Raji (cell line): ENCODE data around the gene LENEP.

Experiments
- POLR2A ChIP-seq: IDR thresholded peaks from 2 replicates; pipeline ENCODE4 v1.6.1; 2011; ENCODE audit warnings: low read depth, low read length, control low read depth; ENCODE audit not compliant: insufficient read depth

Gene LENEP

DNA sequence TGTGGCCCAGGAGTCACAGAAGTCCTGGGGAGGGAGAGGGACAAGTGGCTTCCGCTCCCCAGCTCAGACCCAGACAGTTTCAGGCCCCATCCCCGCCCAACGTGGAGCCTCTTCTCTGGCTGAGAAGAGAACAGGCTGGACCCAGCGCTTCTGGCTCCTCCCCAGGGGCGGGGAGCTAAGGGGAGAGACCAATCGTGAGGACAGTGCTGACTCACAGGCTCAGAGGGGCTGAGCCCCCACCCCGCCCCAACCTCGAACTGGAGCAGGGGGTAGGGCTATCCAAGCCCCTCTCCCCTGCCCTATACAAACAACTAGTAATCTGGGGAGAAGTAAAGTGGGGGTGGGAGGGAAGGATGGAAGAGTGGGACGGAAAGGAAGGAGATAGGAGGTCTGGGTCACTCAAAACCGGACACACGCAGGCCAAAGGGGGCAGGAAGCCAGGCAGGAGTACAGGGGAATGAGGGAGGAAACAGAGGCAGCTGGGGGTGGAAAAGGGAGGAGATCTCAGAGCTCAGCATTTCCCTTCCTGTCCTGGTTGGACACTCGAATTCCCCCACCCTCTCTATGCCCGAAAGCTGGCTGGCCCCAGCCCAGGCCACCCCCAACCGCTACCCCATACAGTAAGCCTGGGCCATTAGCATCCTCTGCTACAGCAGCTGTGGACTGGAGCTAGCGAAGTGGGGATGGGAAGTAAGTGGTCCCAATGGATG lies 22.6 kb upstream of the LENEP start, which contains the start of gene SHC1:
SHC1 (minus strand) TSS at position 117 of the 710 bp plus-strand sequence. CDS start 221 bp downstream, outside the sequence.
- TF ChIP-seq POLR2A, result no peak

DNA sequence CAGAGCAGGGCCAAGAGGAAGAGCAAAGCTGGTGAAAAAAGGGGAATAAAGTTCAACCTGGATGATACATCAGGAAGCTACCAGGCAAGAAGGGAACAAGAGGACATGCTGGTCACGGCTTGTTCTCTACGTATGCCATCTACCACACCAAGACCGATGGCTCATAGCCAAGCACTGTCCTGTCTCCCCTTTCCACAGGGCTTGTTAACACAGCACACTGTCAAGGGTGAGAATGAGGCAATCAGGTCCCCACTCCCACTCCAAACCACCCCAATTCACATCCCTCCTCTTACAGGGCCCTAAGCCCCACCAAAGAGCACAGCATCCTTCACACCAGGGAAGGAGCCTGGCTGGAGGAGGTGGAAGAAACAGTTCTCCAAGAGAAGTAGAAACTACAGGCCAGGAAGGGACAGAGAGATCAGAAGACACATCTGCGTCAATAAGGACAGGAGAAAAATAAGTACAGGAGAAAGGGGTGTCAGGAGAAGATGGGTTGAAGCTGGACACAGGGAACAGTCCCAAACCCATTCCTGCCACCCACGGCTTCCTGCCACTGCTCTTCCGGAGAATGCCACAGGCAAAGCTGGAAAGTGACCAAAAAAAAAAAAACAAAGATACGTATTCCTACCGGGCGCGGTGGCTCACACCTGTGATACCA lies 21.9 kb upstream of the LENEP start:
- 0 out of 2 replicates have a peak, but pooled peaks have one; percentile 16 for TF ChIP-seq POLR2A

DNA sequence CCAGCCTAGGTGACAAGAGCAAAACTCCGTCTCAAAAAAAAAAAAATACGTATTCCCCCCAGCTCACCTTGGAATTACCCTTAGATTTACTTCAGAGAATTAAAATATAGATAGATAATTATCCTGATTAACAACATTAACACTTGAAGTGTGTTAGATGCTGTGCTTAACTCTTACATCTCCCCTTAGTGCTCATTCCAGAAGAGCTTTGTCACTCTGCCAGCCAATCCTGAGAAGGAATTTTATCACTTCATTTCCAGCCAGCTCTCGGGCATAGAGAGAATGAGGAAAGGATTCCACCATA lies 21.2 kb upstream of the LENEP start:
- TF ChIP-seq POLR2A, result no peak

DNA sequence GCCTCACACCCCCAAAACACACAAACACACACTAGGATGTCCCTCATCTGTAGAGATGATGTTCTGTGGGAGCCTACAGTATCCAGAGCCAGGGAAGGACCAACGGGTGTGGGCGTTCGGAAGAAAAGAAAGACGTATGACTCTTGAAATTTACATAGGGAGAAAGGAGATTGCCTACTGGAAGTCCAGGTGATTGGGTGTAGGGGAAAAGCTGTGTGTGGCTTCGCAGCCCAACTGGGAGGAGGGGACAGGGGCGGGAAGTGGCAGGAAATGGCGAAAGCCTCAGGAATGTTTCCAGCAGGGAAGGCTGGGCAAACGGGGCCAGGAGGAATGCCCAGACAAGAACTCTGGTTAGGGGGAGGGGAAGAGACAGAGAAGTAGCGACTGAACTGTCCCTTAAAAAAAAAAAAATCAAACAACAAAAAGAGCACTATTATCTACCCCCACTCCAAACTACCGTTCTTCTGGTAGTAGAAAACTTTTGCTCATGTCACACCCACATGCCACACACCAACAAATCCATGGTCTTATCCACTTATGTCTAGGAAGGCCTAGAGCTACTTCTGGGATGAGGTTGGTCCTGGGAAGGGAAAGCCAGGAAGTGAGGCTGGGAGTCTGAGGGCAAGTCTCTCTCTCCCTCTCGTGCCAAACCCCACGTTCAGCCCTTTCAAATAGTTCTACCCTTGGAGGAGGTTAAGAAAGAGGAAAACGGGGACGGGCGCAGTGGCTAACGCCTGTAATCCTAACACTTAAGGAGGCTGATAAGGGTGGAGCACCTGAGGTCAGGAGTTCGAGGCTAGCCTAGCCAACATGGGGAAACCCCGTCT lies 20.7 kb upstream of the LENEP start:
- no peak for TF ChIP-seq POLR2A

DNA sequence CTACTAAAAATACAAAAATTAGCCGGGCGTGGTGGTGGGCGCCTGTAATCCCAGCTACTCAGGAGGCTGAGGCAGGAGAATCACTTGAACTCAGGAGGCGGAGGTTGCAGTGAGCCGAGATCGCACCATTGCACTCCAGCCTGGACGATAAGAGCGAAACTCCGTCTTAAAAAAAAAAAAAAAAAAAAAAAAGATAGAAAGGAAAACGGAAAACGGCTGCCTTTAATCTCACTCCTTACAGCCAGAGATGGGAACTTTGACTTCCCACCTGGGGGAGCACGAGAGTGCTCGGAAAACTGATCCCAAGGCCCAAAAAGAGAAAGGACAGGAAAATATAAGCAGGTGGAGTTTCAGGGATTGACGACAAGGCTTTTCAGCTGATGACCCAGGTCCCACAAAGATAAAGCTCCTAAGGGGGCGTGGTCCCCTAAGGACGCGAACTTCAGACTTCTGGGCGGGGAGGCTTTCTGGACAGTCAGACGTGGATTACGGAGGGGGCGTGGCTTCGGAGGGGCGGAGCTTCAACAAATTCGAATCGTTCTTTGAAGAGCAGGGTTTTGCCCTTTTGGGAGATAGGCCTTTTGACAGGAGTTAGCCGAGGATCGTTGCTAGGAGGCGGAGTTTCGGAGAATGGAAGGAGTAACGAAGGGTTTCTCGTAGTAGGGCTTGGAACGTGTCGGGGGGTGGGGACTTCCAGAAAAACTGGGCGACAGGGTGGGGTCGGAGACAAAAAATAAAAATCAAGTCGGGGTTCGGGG lies 19.9 kb upstream of the LENEP start:
- peak; percentile 54; the same call in 1 of the 2 replicates for TF ChIP-seq POLR2A

DNA sequence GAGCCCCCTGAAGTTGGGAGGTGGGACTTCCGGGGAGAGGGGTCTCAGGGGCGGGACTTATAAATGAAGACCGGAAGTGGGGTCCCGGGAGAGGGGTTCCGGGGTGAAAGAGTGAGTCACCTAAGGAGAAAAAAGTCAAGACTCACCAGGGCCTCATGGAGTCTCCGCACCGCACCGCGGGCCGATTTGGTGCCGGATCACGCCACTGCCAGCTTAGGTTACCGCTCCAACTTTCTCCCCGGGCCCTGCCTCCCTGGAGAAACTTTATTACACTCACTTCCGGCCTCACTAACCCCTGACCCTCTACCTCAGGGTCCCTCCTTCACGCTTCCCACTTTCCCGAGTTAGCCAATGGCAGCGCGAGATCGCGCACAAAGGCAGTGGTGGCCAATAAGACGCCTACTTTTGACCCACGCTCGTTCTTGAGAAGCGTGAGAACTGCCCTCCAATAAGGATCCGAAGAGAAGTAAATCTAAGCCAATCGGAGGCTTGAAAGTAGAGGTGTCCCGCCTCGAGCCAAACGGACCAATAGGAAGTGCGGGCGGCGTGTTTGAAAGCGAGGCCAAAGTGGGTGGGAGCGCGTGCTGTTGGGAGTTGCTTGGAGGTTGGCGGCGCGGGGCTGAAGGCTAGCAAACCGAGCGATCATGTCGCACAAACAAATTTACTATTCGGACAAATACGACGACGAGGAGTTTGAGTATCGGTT lies 19.1 kb upstream of the LENEP start, which contains the start of gene CKS1B:
CKS1B (plus strand) TSS at position 580 of the 706 bp plus-strand sequence; CDS start at position 645, 65 bp downstream.
- TF ChIP-seq POLR2A, result peak; percentile 84

DNA sequence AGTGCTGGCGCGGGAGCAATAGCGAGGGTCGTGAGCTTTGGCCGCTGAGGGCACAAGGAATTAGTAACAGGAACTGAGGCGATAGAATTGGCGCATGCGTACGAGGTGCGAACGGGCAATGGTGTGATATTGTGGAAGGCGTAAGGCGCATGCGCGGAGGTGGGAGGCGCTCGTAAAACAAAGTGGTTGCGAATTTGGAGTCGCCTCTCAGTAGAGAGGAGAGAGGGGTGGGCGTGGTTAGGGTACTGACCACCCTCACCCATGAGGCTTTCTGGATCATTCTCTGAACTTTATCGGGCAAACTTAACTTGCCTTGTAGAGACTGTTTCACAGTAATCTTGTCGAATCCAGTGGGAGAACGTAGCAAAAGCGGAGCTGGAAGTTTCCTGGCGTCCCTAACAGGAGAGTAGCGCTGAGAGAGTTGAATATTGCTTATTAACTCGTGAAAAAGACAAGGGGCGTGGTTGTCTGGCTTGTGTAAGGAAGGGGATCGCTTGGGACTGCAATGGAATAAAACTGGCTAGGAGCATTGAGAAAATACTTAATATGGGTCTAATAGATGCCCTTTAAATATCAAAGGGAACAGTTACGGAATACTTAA lies 18.5 kb upstream of the LENEP start:
- peak; percentile 76 for TF ChIP-seq POLR2A

DNA sequence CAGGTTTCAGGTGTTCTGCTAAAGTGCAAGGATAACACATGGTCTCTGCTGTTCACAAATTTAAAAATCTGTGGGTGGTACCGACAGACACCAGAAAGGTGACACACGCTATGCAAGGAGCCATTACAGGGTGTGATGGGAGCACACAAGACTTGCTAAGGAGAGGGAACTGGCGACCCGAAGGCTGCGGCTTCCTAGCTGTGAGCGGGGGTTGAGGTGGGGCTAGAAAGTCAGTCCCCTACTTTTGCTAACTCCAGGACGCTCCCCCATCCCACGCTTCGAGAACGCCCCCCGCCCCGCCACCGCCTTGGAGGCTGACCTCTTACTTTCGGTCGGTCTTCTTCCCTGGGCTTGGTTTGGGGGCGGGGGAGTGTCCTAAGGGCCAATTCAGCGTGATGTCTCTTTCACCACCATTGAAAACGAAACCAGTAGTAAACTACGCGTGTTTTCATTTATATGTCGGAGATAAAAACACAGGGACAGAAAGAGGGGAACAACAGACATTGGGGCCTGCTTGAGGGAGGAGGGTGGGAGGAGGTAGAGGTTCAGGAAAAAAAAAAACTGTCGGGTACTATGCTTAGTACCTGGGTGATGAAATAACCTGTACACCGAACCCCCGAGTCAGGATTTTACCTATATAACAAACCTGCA lies 17.9 kb upstream of the LENEP start:
- TF ChIP-seq POLR2A, result no peak

DNA sequence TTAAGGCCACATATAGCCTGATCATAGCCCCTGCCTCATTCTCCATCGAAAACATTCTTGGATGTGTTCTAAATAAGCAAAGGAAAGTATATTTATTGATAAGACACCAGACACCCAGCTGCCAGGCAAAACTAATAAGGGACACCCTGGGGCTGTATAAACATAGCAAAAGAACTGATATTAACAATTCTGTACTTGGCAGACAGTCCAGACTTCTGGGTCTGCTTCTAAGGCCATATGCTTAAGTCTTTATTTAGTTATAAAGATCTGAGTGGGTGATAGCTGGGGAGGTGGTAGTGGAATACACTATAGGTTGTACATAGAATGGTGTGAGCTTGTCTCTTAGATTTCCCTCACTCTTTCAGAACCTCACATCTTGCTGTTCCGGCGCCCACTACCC lies 15.0 kb upstream of the LENEP start:
- TF ChIP-seq POLR2A, result no peak

DNA sequence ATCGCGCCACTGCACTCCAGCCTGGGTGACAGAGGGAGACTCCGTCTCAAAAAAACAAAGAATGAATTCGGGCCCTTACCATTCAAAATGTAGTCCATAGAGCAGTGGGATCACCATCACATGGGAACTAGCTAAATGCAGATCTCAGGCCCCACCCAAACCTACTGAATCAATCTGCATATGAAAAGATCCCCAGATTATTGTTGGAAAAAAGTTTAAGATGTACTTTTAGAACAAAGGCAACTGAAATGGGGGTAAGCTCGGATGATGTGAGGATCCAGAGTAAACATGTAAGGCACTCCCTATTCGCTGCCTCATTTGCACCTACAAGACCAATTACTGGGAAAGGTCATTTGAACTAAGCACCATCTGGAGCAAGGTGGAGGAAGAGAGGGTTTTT lies 11.0 kb upstream of the LENEP start:
- no peak for TF ChIP-seq POLR2A

DNA sequence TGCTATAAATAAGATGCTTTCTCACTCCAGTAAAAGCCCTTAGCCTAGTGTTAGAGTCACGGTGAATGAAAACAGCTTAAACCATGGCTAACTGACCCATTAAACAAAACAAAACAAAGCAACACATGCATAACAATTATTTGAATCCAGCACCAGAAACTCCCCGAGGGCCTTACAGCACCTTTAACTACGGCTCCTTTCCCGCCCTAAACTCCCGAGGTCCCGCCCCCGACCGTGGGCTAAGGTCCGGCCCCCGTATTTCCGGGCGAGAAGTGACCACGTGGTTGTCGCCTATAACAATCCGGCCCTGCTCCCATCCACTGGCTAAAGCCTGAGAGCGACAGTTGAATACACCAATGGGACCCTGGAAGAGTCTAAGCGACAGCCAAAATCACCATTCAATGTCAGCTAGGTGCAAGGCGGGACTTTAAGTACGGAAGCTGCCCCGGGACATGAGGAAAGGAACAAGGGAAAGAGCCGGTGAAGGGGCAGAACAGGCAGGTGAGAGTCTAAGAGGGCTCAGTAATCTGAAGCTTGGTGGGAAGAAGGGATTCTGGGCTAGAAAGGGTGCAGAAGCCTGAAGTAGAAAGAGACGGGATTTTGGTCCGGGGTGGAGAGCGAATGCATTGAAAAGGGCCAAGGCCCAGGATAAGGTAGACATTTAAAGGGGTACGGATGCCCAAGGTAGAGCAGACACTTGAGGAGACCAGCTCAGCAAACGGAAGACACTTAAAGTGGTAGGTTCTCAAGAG lies 10.3 kb upstream of the LENEP start, which contains the start of gene FLAD1:
FLAD1 (plus strand) TSS at position 448 of the 752 bp plus-strand sequence. CDS start 351 bp downstream, outside the sequence.
- TF ChIP-seq POLR2A, result peak; percentile 71

DNA sequence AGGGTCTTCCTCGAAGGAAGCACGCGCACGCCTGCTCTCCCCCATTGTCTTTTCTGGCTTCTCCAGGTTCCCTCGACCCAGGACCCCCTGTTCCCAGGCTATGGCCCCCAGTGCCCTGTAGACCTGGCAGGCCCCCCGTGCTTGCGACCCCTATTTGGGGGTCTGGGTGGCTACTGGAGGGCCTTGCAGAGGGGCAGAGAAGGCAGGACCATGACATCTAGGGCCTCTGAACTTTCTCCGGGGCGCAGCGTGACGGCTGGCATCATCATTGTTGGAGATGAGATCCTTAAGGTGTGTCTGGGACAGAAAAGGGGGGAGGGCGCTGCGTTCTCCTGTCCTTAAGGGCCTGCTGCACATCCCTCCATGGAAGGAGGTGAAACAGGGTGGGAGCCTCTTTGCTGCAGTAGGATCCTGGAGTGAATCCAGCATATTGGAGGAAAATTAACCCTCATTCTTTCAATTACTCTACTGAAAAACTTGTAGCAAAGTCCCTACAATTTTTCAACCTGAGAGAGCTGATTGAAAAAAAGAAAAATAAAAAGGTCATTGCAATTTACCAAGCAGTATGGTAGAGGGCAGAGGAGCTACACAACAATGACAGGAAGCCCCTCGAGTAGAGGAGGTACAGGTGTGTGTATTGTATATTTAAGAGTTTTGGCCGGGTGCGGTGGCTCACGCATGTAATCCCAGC lies 9.5 kb upstream of the LENEP start:
- no peak for TF ChIP-seq POLR2A
